Uterus (tissue), 4 donors: ENCODE results near the gene AUNIP. TPM values are rescaled to one million over a fixed set of nuclear protein-coding genes. Genes with fewer than 3 reads are reported as not detected.

Experiments used
- DNase-seq, 2 donors: peaks; one replicate each; pipeline ENCODE4 v3.0.0-alpha.2; 2019 to 2020
- H3K27ac ChIP-seq, 2 donors: fragments of 200-600 bp; sonication (generic); 1 replicate in 1 of 2; 2 replicates in 1 of 2; pipeline ENCODE4 v1.5.1; 2016 to 2018
- H3K27me3 ChIP-seq, 2 donors: fragments of 200-600 bp; sonication (generic); one replicate each; pipeline ENCODE4 v1.5.1; 2018 to 2019; ENCODE audit warnings: control low read depth in 1 of 2
- H3K36me3 ChIP-seq, 2 donors: fragments of 200-600 bp; sonication (generic); one replicate each; pipeline ENCODE4 v1.5.1; 2019; ENCODE audit warnings: control low read depth in 1 of 2
- H3K4me1 ChIP-seq, 2 donors: fragments of 200-600 bp; sonication (generic); one replicate each; pipeline ENCODE4 v1.5.1; 2018 to 2019; ENCODE audit warnings: control low read depth in 1 of 2
- H3K4me3 ChIP-seq, 2 donors: fragments of 200-600 bp; sonication (generic); 1 replicate in 1 of 2; 2 replicates in 1 of 2; pipeline ENCODE4 v1.5.1; 2018 to 2019; ENCODE audit warnings: mild to moderate bottlenecking in 1 of 2
- H3K9me3 ChIP-seq, 2 donors: fragments of 200-600 bp; sonication (generic); one replicate each; pipeline ENCODE4 v1.5.1; 2019; ENCODE audit warnings: control low read depth in 1 of 2
- POLR2A ChIP-seq, 2 donors: fragments of 450-650 bp; IDR thresholded peaks; one replicate each; pipeline ENCODE4 v1.6.1; 2016; ENCODE audit warnings: antibody characterized with exemption in 2 of 2, mild to moderate bottlenecking in 1 of 2, moderate library complexity in 1 of 2
- intact Hi-C: fragments of 100-400 bp; cut with DNase I; formaldehyde crosslinking; loops from one replicate; pipeline ENCODE4 v1.15.1; 2023; ENCODE audit warnings: low total_unique reads
- total RNA-seq, 4 donors: library from RNA; depleted of rRNA in 3 of 4; stranded (reverse); fragments of >200 nt in 3 of 4; gene quantifications; one replicate each; pipeline versions ENCODE4 v1.1.0 to v1.2.4, GENCODE V29; 2014 to 2023
- TF ChIP-seq, protein P1 (sequence below), 4 experiments: fragments of 200-600 bp in 2 of 4; fragments of 450-650 bp in 2 of 4; sonication (generic) in 2 of 4; IDR thresholded peaks; one replicate each; pipeline ENCODE4 v1.5.1; 2016 to 2019; ENCODE audit warnings: antibody characterized with exemption in 4 of 4, mild to moderate bottlenecking in 2 of 4, moderate library complexity in 1 of 4
- donor health status: DM: yes; HTN: yes; CAD: no.

The AUNIP gene
- total RNA-seq, 4 donors from 2014 or later, result 1.1 TPM; not detected in 3

DNA sequence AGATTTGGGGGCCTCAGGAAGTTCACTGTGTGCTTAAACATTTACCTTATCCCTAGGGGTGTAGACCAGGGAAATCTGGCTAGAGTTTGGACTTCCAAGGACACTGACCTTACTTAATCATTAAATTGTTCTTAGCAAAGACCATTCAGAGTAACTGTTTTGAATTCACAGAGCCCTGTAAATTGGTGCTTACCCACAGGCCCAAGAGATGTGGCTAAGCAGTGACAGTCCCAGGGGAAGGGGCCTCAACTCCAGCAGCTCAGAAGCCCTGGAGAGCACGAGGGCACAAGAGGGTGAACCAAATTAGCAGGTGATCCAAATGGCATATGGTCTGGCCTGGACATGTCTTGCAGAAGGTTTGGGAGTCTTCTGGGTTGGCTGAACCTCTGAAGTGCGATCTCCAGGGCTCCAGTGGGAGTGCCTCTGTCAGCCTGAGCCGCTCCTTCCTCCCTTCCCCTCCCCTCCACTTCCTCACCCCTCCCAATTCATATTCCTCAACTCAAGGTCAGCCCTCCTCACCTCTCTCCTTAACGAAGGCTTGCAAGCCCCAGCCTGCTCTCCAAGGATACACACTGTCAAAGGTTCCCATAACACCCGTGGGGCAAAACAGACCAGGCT, 11.9 kb upstream of the AUNIP start:
- H3K36me3 ChIP-seq, result no peaks in the 10 kb centered on the region
- DNase-seq, result no peak
- TF ChIP-seq POLR2A (IDR thresholded peaks at IDR 0.05), result no peak
- TF ChIP-seq, protein P1, sequence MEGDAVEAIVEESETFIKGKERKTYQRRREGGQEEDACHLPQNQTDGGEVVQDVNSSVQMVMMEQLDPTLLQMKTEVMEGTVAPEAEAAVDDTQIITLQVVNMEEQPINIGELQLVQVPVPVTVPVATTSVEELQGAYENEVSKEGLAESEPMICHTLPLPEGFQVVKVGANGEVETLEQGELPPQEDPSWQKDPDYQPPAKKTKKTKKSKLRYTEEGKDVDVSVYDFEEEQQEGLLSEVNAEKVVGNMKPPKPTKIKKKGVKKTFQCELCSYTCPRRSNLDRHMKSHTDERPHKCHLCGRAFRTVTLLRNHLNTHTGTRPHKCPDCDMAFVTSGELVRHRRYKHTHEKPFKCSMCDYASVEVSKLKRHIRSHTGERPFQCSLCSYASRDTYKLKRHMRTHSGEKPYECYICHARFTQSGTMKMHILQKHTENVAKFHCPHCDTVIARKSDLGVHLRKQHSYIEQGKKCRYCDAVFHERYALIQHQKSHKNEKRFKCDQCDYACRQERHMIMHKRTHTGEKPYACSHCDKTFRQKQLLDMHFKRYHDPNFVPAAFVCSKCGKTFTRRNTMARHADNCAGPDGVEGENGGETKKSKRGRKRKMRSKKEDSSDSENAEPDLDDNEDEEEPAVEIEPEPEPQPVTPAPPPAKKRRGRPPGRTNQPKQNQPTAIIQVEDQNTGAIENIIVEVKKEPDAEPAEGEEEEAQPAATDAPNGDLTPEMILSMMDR (IDR thresholded peaks at IDR 0.05), result no peak
- H3K27me3 ChIP-seq, result no peaks in the 10 kb centered on the region
- intact Hi-C loops, result no loop called here
- H3K9me3 ChIP-seq, result no peaks in the 10 kb centered on the region
- H3K4me3 ChIP-seq, result no peak overlapping the region
- peaks cover 0 to 10% of the 10 kb centered on the region in 2 donors for H3K4me1 ChIP-seq
- peak overlapping the region in 1 of 2 donors; percentile 24 for H3K27ac ChIP-seq

DNA sequence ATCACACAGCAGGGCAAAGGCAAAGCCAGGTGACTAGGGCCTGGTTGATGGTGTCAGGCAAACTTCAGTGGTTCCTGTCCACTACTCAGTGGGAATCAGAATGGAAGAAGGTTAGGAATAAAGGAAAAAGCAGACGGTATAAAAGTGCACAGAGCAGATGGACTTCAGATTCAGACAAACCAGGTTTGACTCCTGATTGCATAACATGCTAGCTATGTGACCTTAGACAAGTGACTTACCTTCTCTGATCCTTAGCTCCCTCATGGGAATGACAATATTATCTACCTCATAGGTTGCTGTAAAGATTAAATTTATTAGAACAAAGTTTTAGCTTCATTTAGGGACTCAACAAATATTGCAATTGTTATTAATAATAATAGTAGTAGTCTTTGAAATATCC, 11.4 kb upstream of the AUNIP start:
- Histone ChIP-seq H3K27me3 (no peaks in the 10 kb centered on the region), H3K4me1 (peaks cover 0 to 10% of the 10 kb centered on the region in 2 donors), H3K36me3 (no peaks in the 10 kb centered on the region), H3K9me3 (no peaks in the 10 kb centered on the region), H3K4me3 (no peak overlapping the region), H3K27ac (no peak overlapping the region)
- no peak for DNase-seq
- intact Hi-C loops, result no loop called here
- TF ChIP-seq, protein P1 (IDR thresholded peaks at IDR 0.05), result no peak
- no peak for TF ChIP-seq POLR2A (IDR thresholded peaks at IDR 0.05)

DNA sequence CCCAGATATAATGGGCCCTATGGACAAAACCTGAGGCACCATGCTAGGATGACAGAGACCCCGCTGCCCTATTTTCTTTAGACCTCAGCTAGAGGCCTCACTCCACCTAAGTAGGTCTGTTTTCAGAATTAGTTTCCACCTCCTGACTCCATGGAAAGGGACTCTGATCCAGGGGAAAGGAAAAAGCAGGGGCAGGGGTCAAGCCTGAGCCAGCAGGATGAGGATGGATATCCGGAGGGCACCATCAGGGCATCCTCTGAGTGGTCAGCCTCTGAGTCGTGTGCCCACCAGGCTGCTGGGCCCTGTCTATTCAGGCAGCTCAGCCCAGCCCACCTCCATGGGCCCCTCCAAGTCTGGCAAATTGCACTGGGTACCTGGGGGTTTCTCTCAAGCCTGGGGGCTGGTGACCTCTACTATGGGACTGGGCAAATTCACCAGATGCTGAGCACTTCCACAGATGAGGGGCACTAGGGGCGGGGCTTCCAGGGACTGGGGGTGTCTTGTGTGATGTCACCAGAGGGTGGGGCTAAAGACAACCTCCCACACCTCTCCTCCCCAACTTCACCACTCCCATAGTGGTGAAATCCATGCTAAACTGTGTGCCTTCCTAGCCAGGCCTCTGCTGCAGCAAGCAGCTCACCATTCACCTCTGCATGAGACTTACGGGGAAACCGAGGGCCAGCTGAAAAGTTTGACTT, 10.8 kb upstream of the AUNIP start:
- TF ChIP-seq POLR2A (IDR thresholded peaks at IDR 0.05), result no peak
- TF ChIP-seq, protein P1 (IDR thresholded peaks at IDR 0.05), result no peak
- intact Hi-C loops, result no loop called here
- no peaks in the 10 kb centered on the region for H3K9me3 ChIP-seq
- H3K4me1 ChIP-seq, result peaks cover 0 to 10% of the 10 kb centered on the region in 2 donors
- H3K27ac ChIP-seq, result no peak overlapping the region
- H3K4me3 ChIP-seq, result no peak overlapping the region
- no peaks in the 10 kb centered on the region for H3K36me3 ChIP-seq
- no peaks in the 10 kb centered on the region for H3K27me3 ChIP-seq
- DNase-seq, result no peak

DNA sequence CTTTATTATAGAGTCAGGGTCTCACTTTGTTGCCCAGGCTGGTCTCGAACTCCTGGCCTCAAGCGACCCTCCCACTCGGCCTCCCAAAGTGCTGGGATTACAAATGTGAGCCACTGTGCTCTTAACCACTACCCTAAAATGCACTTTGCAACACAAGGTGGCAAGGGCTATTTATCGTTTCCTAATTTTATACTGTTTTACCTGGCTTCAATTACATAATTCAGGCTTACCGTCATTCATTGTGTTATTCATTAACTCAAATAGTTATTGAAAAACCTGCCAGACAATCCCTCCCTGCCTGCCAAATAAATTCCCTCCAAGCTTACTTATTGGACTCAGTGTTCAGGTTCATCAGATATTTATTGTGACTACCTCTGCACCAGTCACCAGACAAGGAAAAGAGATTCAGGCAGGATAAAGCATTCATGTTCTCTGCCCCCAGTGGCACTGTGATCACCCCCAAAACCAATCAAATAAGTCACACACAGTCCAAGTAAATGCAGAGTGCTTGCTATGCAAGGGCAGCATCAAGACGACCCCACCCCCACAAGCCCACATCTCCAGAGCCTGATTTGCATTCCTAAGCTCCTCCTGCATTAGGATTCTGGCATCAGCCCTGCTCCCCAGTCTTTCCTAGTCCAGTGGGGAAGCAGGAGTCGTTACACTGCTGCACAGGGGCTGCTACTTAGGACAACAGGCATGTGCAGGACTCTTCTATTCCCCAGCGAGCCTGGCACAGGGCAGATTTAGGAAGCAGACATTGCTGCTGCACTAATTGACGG, 8.1 kb upstream of the AUNIP start:
- intact Hi-C loops, result no loop called here
- Histone ChIP-seq H3K27ac (no peak overlapping the region), H3K4me3 (no peak overlapping the region), H3K27me3 (no peaks in the 10 kb centered on the region), H3K36me3 (no peaks in the 10 kb centered on the region), H3K4me1 (peaks cover 0 to 4% of the 10 kb centered on the region in 2 donors), H3K9me3 (no peaks in the 10 kb centered on the region)
- no peak for DNase-seq
- TF ChIP-seq POLR2A (IDR thresholded peaks at IDR 0.05), result no peak
- TF ChIP-seq, protein P1 (IDR thresholded peaks at IDR 0.05), result no peak

DNA sequence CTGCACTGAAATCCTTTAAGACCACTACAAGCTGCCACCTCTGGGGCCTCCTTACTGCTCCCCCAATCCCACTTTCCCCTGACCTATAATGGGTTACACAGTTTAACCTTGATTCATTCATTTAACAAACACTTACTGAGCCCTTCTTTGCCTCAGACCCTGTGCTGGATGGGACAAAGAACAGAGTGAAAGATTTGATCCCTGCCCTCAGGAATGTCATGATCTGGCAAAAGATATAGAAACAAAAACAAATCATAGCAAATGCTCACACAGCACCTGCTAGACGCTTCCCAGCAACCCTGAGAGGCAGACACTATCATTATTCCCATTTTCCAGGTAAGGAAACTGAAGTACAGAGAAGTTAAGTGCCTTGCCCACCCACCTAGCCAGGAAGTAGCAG, 7.0 kb upstream of the AUNIP start:
- Histone ChIP-seq H3K4me3 (no peak overlapping the region), H3K27ac (no peak overlapping the region), H3K4me1 (no peaks in the 10 kb centered on the region), H3K36me3 (no peaks in the 10 kb centered on the region), H3K9me3 (no peaks in the 10 kb centered on the region), H3K27me3 (no peaks in the 10 kb centered on the region)
- intact Hi-C loops, result no loop called here
- DNase-seq, result no peak
- TF ChIP-seq, protein P1 (IDR thresholded peaks at IDR 0.05), result no peak
- no peak for TF ChIP-seq POLR2A (IDR thresholded peaks at IDR 0.05)
